SK-N-SH (cell line): ENCODE measurements around the gene SLCO4A1. TPM values are rescaled to one million over a fixed set of nuclear protein-coding genes. Genes with fewer than 3 reads are reported as not detected.

Source experiments
- CTCF ChIA-PET: fragments of 300-600, 350-600 bp; formaldehyde crosslinking; extraction: SDS; loops from one replicate; lab custom pipeline; 2021; lab: Yijun Ruan, JAX
- POLR2A ChIA-PET: fragments of 350-600 bp; sonication (Branson Sonifier 250); formaldehyde crosslinking; extraction: SDS; loops from one replicate; lab custom pipeline; 2020; ENCODE audit warnings: antibody characterized with exemption, inconsistent platforms; lab: Yijun Ruan, JAX
- DNase-seq: peaks from one replicate; pipeline ENCODE4 v3.0.0; 2012
- H2AFZ ChIP-seq: fragments of 200-600 bp; sonication (generic); 2 replicates; pipeline ENCODE4 v1.8.1; 2016; ENCODE audit warnings: antibody characterized with exemption, mild to moderate bottlenecking, low read depth
- H3F3A ChIP-seq: fragments of 200-600 bp; sonication (generic); replicated peaks from 2 replicates; pipeline ENCODE3; 2016; ENCODE audit warnings: antibody characterized with exemption, mild to moderate bottlenecking; ENCODE audit not compliant: insufficient read depth
- H3K27ac ChIP-seq, 2 experiments: fragments of 200-500 bp in 1 of 2; fragments of 200-600 bp in 1 of 2; sonication (Bioruptor generic) in 1 of 2; sonication (generic), shearing (Covaris generic) in 1 of 2; 2 replicates each; pipeline versions ENCODE4 v1.5.1 to v1.6.1; 2014 to 2016; ENCODE audit warnings: low read depth in 2 of 2, inconsistent platforms in 1 of 2, low read length in 1 of 2, mild to moderate bottlenecking in 1 of 2, mixed read lengths in 1 of 2
- H3K27me3 ChIP-seq: fragments of 200-600 bp; sonication (generic), shearing (Covaris generic); 2 replicates; pipeline ENCODE4 v1.6.1; 2016; ENCODE audit warnings: mixed run types; ENCODE audit not compliant: insufficient read depth
- H3K36me3 ChIP-seq, 2 experiments: fragments of 200-500 bp in 1 of 2; fragments of 200-600 bp in 1 of 2; sonication (Bioruptor generic) in 1 of 2; sonication (generic) in 1 of 2; replicated peaks in 1 of 2; 2 replicates each; pipeline versions ENCODE3 to v1.5.1; 2014 to 2016; ENCODE audit warnings: low read length in 1 of 2, mild to moderate bottlenecking in 1 of 2; ENCODE audit not compliant: insufficient read depth in 2 of 2, control insufficient read depth in 1 of 2
- H3K4me1 ChIP-seq, 2 experiments: fragments of 200-500 bp in 1 of 2; fragments of 200-600 bp in 1 of 2; sonication (Bioruptor generic) in 1 of 2; sonication (generic), shearing (Covaris generic) in 1 of 2; 2 replicates each; pipeline versions ENCODE4 v1.5.1 to v1.6.1; 2014 to 2016; ENCODE audit warnings: low read depth in 1 of 2, low read length in 1 of 2, mixed run types in 1 of 2; ENCODE audit not compliant: insufficient read depth in 2 of 2, control insufficient read depth in 1 of 2
- H3K4me2 ChIP-seq: fragments of 200-600 bp; sonication (generic), shearing (Covaris generic); 2 replicates; pipeline ENCODE4 v1.6.1; 2017; ENCODE audit warnings: mixed run types
- H3K4me3 ChIP-seq, 2 experiments: fragments of 200-500 bp in 1 of 2; fragments of 200-600 bp in 1 of 2; sonication (Bioruptor generic) in 1 of 2; sonication (generic), shearing (Covaris generic) in 1 of 2; 2 replicates each; pipeline versions ENCODE4 v1.5.1 to v1.8.1; 2014 to 2016; ENCODE audit warnings: low read depth in 2 of 2, inconsistent platforms in 1 of 2, low read length in 1 of 2, mild to moderate bottlenecking in 1 of 2, mixed read lengths in 1 of 2, moderate library complexity in 1 of 2
- H3K79me2 ChIP-seq: fragments of 200-600 bp; sonication (generic); 2 replicates; pipeline ENCODE4 v1.8.1; 2017; ENCODE audit warnings: mild to moderate bottlenecking; ENCODE audit not compliant: insufficient read depth
- H3K9ac ChIP-seq: fragments of 200-600 bp; sonication (generic); 2 replicates; pipeline ENCODE4 v1.6.1; 2017; ENCODE audit warnings: mixed run types
- H3K9me2 ChIP-seq: fragments of 200-600 bp; sonication (generic); 2 replicates; pipeline ENCODE4 v1.6.1; 2017; ENCODE audit warnings: mixed run types
- H3K9me3 ChIP-seq: fragments of 200-600 bp; sonication (generic); 2 replicates; pipeline ENCODE4 v1.6.1; 2017; ENCODE audit warnings: mixed run types, mild to moderate bottlenecking, moderate library complexity
- H4K20me1 ChIP-seq: fragments of 200-600 bp; sonication (generic); 2 replicates; pipeline ENCODE4 v1.6.1; 2017; ENCODE audit warnings: mild to moderate bottlenecking, mixed run types; ENCODE audit not compliant: insufficient read depth
- FOSL2 ChIP-seq: IDR thresholded peaks from 2 replicates; pipeline ENCODE4 v1.4.0; 2012; ENCODE audit warnings: low read depth, mild to moderate bottlenecking, moderate library complexity, borderline replicate concordance
- FOXJ3 ChIP-seq: sonication (generic); formaldehyde crosslinking; IDR thresholded peaks from 2 replicates; pipeline ENCODE4 v1.5.1; 2020; ENCODE audit warnings: mild to moderate bottlenecking, missing genetic modification reagents
- FOXM1 ChIP-seq: IDR thresholded peaks from 2 replicates; pipeline ENCODE4 v1.4.0; 2012; ENCODE audit warnings: low read depth, mild to moderate bottlenecking
- JUND ChIP-seq: IDR thresholded peaks from 2 replicates; pipeline ENCODE4 v1.4.0; 2012
- MEF2A ChIP-seq: IDR thresholded peaks from 2 replicates; pipeline ENCODE4 v1.4.0; 2012; ENCODE audit warnings: low read depth, borderline replicate concordance
- POLR2AphosphoS5 ChIP-seq: IDR thresholded peaks from 2 replicates; pipeline ENCODE4 v1.6.1; 2012; ENCODE audit warnings: low read depth, low read length
- RCOR1 ChIP-seq: fragments of 150-350 bp; IDR thresholded peaks from 2 replicates; pipeline ENCODE4 v1.6.1; 2017; ENCODE audit warnings: antibody characterized with exemption, low read length
- RFX5 ChIP-seq: IDR thresholded peaks from 2 replicates; pipeline ENCODE4 v1.6.1; 2012; ENCODE audit warnings: mild to moderate bottlenecking, improper control_type of control experiment, low read length
- TCF12 ChIP-seq: IDR thresholded peaks from 2 replicates; pipeline ENCODE4 v1.4.0; 2012
- WGBS: methylation state at CpG from one replicate; pipeline ENCODE4 v1.1.6; 2017; ENCODE audit warnings: low lambda C conversion rate; 5-methylcytosine and 5-hydroxymethylcytosine counted together
- polyA plus RNA-seq, 3 experiments: library from polyadenylated mRNA; depleted of rRNA; stranded (reverse); fragments of >200 nt; gene quantifications; 2 replicates each; pipeline ENCODE4 v1.2.3, GENCODE V29; 2012
- TF ChIP-seq, protein P1 (sequence below): IDR thresholded peaks from 2 replicates; pipeline ENCODE4 v1.4.0; 2012; ENCODE audit warnings: low read depth, borderline replicate concordance
- TF ChIP-seq, protein P2 (sequence below): IDR thresholded peaks from 2 replicates; pipeline ENCODE4 v1.4.0; 2012; ENCODE audit warnings: low read depth

Gene SLCO4A1
- polyA plus RNA-seq, 1 of the 3 experiments (the other 2 are of a cell fraction): 0.33 TPM

DNA sequence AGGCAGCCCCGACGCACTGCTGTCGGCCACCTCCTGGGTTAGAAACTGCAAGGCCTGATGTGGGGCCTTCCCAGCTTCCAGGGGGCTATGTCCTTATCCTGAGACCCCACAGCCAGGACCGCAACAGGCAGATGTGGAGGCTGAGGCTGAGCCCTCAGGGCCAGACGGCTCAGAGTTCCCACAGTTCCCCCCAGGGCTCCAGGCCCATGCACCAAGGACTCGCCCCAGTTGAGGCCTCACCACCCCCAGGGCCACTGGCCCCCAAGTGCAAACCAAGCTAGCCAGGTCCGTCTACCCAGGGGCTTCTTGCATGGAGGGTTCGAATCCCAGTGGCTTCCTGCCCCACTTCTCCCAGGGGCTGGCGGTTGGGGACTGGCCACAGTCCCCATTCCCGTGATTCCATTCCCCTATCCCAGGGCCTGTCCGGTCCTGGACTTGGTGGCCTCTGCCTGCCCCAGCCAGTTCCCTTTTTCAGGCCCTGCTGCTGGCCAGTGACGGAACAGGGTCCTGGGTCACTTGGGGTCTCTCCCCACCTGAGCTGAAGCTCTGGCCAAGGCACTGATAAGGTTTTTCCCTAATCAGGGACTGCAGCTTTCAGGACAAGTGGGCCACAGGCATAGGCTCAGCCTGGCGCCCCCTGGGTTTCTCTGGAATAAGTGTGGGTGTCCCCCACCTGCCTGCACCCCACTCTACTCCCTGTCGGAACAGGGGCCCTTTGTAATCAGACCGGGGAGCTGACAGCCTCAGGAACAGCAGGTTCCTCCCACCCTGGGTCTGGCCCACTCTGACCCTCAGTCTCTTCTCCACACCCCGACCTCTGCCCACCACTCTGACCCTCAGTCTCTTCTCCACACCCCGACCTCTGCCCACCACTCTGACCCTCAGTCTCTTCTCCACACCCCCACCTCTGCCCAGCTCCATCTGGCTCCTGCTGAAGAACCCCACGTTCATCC is 22.0 kb downstream of the SLCO4A1 start (continued):
- TF ChIP-seq, protein P1, sequence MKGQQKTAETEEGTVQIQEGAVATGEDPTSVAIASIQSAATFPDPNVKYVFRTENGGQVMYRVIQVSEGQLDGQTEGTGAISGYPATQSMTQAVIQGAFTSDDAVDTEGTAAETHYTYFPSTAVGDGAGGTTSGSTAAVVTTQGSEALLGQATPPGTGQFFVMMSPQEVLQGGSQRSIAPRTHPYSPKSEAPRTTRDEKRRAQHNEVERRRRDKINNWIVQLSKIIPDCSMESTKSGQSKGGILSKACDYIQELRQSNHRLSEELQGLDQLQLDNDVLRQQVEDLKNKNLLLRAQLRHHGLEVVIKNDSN: no peak
- no peak for TF ChIP-seq RCOR1
- no peak for TF ChIP-seq FOXM1
- TF ChIP-seq TCF12: no peak
- no peak for TF ChIP-seq FOSL2
- TF ChIP-seq, protein P2, sequence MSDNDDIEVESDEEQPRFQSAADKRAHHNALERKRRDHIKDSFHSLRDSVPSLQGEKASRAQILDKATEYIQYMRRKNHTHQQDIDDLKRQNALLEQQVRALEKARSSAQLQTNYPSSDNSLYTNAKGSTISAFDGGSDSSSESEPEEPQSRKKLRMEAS: no peak
- TF ChIP-seq, all 33 proteins: peak for 0

GRCh38 chr20:62665153-62665754 is 23.0 kb downstream of the SLCO4A1 start:
- H2AFZ ChIP-seq: no peak overlapping the region
- no peak overlapping the region for H3K4me3 ChIP-seq
- TF ChIP-seq JUND: no peak
- TF ChIP-seq FOXM1: no peak
- no peak for TF ChIP-seq MEF2A
- TF ChIP-seq TCF12: no peak
- no peak for TF ChIP-seq RCOR1
- no peak for TF ChIP-seq POLR2AphosphoS5
- TF ChIP-seq FOXJ3: no peak
- no peak for TF ChIP-seq RFX5
- no peaks in the 10 kb centered on the region for H3K79me2 ChIP-seq
- no peaks in the 10 kb centered on the region for H3K9me2 ChIP-seq
- H3K27ac ChIP-seq: no peak overlapping the region
- H3K9me3 ChIP-seq: no peaks in the 10 kb centered on the region
- H3K9ac ChIP-seq: no peak overlapping the region
- H3K27me3 ChIP-seq: no peaks in the 10 kb centered on the region
- H3K4me2 ChIP-seq: no peak overlapping the region
- 80% methylated on average over 7 of the region's 12 CpGs for WGBS
- no peaks in the 10 kb centered on the region; a peak in 1 of 4 replicates for H3K4me1 ChIP-seq
- no peak for DNase-seq
- H4K20me1 ChIP-seq: no peaks in the 10 kb centered on the region
- H3F3A ChIP-seq: no peaks in the 10 kb centered on the region
- CTCF ChIA-PET: interaction anchor here (1.2 to 9.1 kb wide), 4 partner anchors 10 to 158 kb away, joined by 4 to 162 read pairs (median 14); no protein-coding TSS in a partner anchor
- H3K36me3 ChIP-seq: no peaks in the 10 kb centered on the region
- POLR2A ChIA-PET: no interaction called here
